GM19025 (cell line): Measurements from ENCODE around the gene NLGN2.
A peak's percentile ranks its signal among the peaks of the same experiment; 100 is the strongest.

Source experiments
- ATAC-seq: cut with Tn5 transposase; IDR thresholded peaks from one replicate; pipeline ENCODE4 v1.9.1; 2021; ENCODE audit warnings: mild to moderate bottlenecking, low read depth, moderate library complexity; ENCODE audit not compliant: unreplicated experiment

Gene NLGN2

GRCh38 chr17:7391307-7391706 is 16.3 kb upstream of the NLGN2 start:
- ATAC-seq: no peak

- ATAC-seq: no peak
Observed at GRCh38 chr17:7392696-7393612, 14.7 kb upstream of the NLGN2 start.

GRCh38 chr17:7393613-7394451 is 13.8 kb upstream of the NLGN2 start:
- ATAC-seq: peak; percentile 31

- peak; percentile 73 for ATAC-seq
Observed at GRCh38 chr17:7394452-7395191, 13.0 kb upstream of the NLGN2 start, which contains the start of gene PLSCR3. PLSCR3 (minus strand) TSS chr17:7394525; CDS start chr17:7394110, 415 bp downstream.

- ATAC-seq: no peak
Observed at GRCh38 chr17:7396147-7396546, 11.5 kb upstream of the NLGN2 start.

- ATAC-seq: no peak
Observed at GRCh38 chr17:7398612-7399011, 9.0 kb upstream of the NLGN2 start.

GRCh38 chr17:7403043-7403726 is 4.5 kb upstream of the NLGN2 start:
- no peak for ATAC-seq

GRCh38 chr17:7403727-7403976 is 4.0 kb upstream of the NLGN2 start:
- no peak for ATAC-seq

GRCh38 chr17:7403977-7404736 is 3.5 kb upstream of the NLGN2 start, which contains the start of gene TMEM256:
TMEM256 (minus strand) TSS chr17:7404097; CDS start chr17:7404084, 13 bp downstream.
- peak; percentile 93 for ATAC-seq

- ATAC-seq: peak; percentile 6
Observed at GRCh38 chr17:7404737-7405349, 2.8 kb upstream of the NLGN2 start.

- ATAC-seq: no peak
Observed at GRCh38 chr17:7405350-7406234, 2.1 kb upstream of the NLGN2 start.

GRCh38 chr17:7406235-7406825 is 1.3 kb upstream of the NLGN2 start:
- ATAC-seq: no peak

GRCh38 chr17:7407082-7407481 is 563 bp upstream of the NLGN2 start:
- no peak for ATAC-seq

- ATAC-seq: no peak
Observed at GRCh38 chr17:7408252-7408727, 645 bp downstream of the NLGN2 start.

- ATAC-seq: no peak
Observed at GRCh38 chr17:7408863-7409262, 1.2 kb downstream of the NLGN2 start.

- no peak for ATAC-seq
Observed at GRCh38 chr17:7409716-7410115, 2.1 kb downstream of the NLGN2 start.

GRCh38 chr17:7410634-7411426 is 3.2 kb downstream of the NLGN2 start:
- ATAC-seq: no peak
